Mesothelial cell of epicardium (in vitro differentiated cells): Measurements from ENCODE around the gene GALNT10. TPM values are rescaled to one million over a fixed set of nuclear protein-coding genes. Genes with fewer than 3 reads are reported as not detected.

ENCODE experiments used
- DNase-seq, 2 experiments: peaks; one replicate each; pipeline ENCODE4 v3.0.0; 2021; ENCODE audit warnings: low spot score in 2 of 2; ENCODE audit not compliant: unreplicated experiment in 2 of 2
- H3K27ac Mint-ChIP-seq: 2 replicates; pipeline ENCODE4 v1.8.0; 2021; ENCODE audit warnings: mixed read lengths
- H3K27me3 Mint-ChIP-seq: 2 replicates; pipeline ENCODE4 v1.8.0; 2021; ENCODE audit warnings: low read depth, mixed read lengths
- H3K36me3 Mint-ChIP-seq: 2 replicates; pipeline ENCODE4 v1.8.0; 2021; ENCODE audit warnings: mixed read lengths
- H3K4me1 Mint-ChIP-seq: 2 replicates; pipeline ENCODE4 v1.8.0; 2021; ENCODE audit warnings: mixed read lengths
- H3K4me3 Mint-ChIP-seq: 2 replicates; pipeline ENCODE4 v1.8.0; 2021; ENCODE audit warnings: mild to moderate bottlenecking, moderate library complexity, mixed read lengths
- H3K9me3 Mint-ChIP-seq: 2 replicates; pipeline ENCODE4 v1.8.0; 2021; ENCODE audit warnings: mixed read lengths
- CTCF ChIP-seq: fragments of 200-600 bp; sonication (generic); IDR thresholded peaks from one replicate; pipeline ENCODE4 v1.5.0; 2021; ENCODE audit warnings: antibody characterized with exemption; ENCODE audit not compliant: unreplicated experiment
- total RNA-seq: library from RNA; stranded (reverse); gene quantifications from 3 replicates; pipeline ENCODE4 v1.2.1, GENCODE V29; 2021

GALNT10 gene
- total RNA-seq, 1 donor from 2014 or later, result 13.9 TPM

- no peaks in the 10 kb centered on the region for H3K36me3 Mint-ChIP-seq
- TF ChIP-seq CTCF, result no peak
- no peak for DNase-seq
- H3K4me3 Mint-ChIP-seq, result no peak overlapping the region
- peaks cover 12% of the 10 kb centered on the region for H3K4me1 Mint-ChIP-seq
- no peaks in the 10 kb centered on the region for H3K27me3 Mint-ChIP-seq
- H3K9me3 Mint-ChIP-seq, result peaks cover 7% of the 10 kb centered on the region
- H3K27ac Mint-ChIP-seq, result no peak overlapping the region
These were observed 58.2 kb downstream of the GALNT10 start for GRCh38 chr5:154248691-154249090.

DNA sequence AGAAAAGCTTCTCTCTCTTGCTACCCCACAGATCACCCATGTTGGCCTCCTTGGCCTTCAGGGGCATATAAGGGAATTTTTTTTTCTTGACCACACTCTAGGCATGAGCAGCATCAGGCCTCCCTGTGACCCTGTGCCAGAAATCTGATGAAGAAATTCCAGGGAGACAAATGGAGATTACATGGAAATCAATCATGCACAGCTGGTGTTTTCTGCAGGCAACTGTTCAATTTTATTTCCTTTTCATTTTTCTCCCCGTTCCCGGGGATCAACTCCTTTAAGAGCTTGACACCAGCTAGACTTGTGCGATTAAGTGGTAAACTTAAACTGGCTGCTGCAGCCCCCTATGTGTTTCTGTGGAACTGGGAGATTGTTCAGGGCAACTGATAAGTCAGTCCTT lies 59.3 kb downstream of the GALNT10 start:
- no peaks in the 10 kb centered on the region for H3K27me3 Mint-ChIP-seq
- H3K36me3 Mint-ChIP-seq, result no peaks in the 10 kb centered on the region
- no peak overlapping the region for H3K4me3 Mint-ChIP-seq
- peaks cover 6% of the 10 kb centered on the region for H3K4me1 Mint-ChIP-seq
- H3K27ac Mint-ChIP-seq, result no peak overlapping the region
- no peak for TF ChIP-seq CTCF
- H3K9me3 Mint-ChIP-seq, result peaks cover 7% of the 10 kb centered on the region
- no peak for DNase-seq

DNA sequence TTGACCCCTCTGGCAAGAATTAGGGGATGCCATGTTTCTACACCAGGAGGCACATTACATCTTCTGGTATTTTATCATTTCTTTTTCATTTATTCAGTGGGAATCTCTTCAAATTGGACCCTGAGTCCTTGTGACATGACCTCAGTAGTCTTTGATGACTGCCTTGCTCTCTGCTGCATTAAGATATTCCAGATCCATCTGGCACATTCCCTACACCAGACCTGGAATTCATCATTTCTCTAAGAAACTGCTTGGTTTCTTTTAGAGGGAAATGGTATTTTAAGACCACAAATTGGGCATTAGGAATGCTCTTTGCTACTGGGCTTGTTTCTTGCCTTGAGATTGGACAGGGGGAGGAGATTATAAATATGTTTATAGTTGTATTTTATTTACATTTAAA lies 61.0 kb downstream of the GALNT10 start:
- Mint-ChIP-seq H3K4me3 (no peak overlapping the region), H3K4me1 (peaks cover 6% of the 10 kb centered on the region), H3K27me3 (no peaks in the 10 kb centered on the region), H3K36me3 (no peaks in the 10 kb centered on the region), H3K27ac (no peak overlapping the region), H3K9me3 (peaks cover 7% of the 10 kb centered on the region)
- DNase-seq, result no peak
- no peak for TF ChIP-seq CTCF

GRCh38 chr5:154253807-154254206 lies 63.3 kb downstream of the GALNT10 start:
- no peak overlapping the region for H3K4me3 Mint-ChIP-seq
- H3K27me3 Mint-ChIP-seq, result no peaks in the 10 kb centered on the region
- no peaks in the 10 kb centered on the region for H3K36me3 Mint-ChIP-seq
- no peak for DNase-seq
- TF ChIP-seq CTCF, result no peak
- H3K4me1 Mint-ChIP-seq, result peaks cover 6% of the 10 kb centered on the region
- H3K9me3 Mint-ChIP-seq, result peaks cover 7% of the 10 kb centered on the region
- no peak overlapping the region for H3K27ac Mint-ChIP-seq

DNA sequence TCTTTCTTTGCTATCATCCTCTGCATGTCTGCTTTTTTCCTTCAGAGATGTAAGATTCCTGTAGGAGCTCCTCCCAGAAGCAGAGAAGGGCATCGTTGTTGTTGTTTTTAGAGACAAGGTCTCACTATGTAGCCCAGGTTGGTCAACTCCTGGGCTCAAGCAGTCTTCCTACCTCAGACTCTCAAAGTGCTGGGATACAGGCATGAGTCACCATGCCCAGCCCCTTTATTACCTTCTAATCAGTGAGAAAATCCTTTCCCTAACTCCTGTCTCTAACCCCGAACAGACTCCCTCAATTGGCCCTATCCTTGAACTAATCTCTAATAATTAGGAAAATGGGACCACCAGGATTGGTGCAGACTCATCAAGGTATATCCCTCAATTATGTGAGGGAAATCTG lies 64.4 kb downstream of the GALNT10 start:
- DNase-seq, result no peak
- Mint-ChIP-seq H3K4me3 (no peak overlapping the region), H3K27ac (no peak overlapping the region), H3K36me3 (no peaks in the 10 kb centered on the region), H3K4me1 (peaks cover 3% of the 10 kb centered on the region), H3K27me3 (no peaks in the 10 kb centered on the region), H3K9me3 (peaks cover 7% of the 10 kb centered on the region)
- TF ChIP-seq CTCF, result no peak

DNA sequence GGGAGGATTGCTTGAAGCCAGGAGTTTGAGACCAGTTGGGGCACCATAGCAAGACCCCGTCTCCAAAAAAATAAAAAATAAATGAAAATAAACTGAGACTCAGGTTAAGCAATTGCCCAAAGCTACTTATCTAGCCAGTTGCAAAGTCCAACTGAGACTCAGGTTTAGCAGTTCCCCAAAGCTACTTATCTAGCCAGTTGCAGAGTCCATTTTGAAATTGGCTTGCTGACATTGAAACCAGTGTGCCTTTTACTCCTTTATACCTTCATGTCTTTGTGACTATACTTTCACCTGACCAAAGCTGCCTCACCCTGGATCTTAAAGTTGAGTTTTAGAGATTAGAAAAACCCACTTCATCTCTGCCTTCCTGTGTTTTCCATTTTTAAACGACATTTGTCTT lies 66.5 kb downstream of the GALNT10 start:
- H3K9me3 Mint-ChIP-seq, result peaks cover 7% of the 10 kb centered on the region
- no peak overlapping the region for H3K4me3 Mint-ChIP-seq
- H3K4me1 Mint-ChIP-seq, result peaks cover 4% of the 10 kb centered on the region
- no peaks in the 10 kb centered on the region for H3K27me3 Mint-ChIP-seq
- DNase-seq, result no peak
- no peak for TF ChIP-seq CTCF
- no peak overlapping the region for H3K27ac Mint-ChIP-seq
- no peaks in the 10 kb centered on the region for H3K36me3 Mint-ChIP-seq
